Mesenchymal stem cell (in vitro differentiated cells and primary cell): Measurements from ENCODE around the gene KCNH1.
A peak's percentile ranks its signal among the peaks of the same experiment; 100 is the strongest.

ENCODE experiments used
- DNase-seq: peaks from one replicate; pipeline ENCODE4 v3.0.0-alpha.2; 2013
- H2AFZ ChIP-seq: one replicate; pipeline ENCODE4 v1.6.1; 2013; ENCODE audit warnings: low read depth, mild to moderate bottlenecking, control low read depth, inconsistent platforms, low read length, moderate library complexity
- H2AK5ac ChIP-seq: 2 replicates; pipeline ENCODE4 v1.6.1; 2013; ENCODE audit warnings: low read length, moderate library complexity, mild to moderate bottlenecking, inconsistent platforms; ENCODE audit not compliant: severe bottlenecking
- H2BK120ac ChIP-seq: one replicate; pipeline ENCODE4 v1.6.1; 2013; ENCODE audit warnings: low read depth, mild to moderate bottlenecking, inconsistent platforms, low read length, moderate library complexity
- H2BK12ac ChIP-seq, 2 experiments: one replicate each; pipeline ENCODE4 v1.6.1; 2013; ENCODE audit warnings: inconsistent platforms in 2 of 2, low read length in 2 of 2, mild to moderate bottlenecking in 2 of 2, moderate library complexity in 2 of 2, control low read depth in 1 of 2
- H2BK15ac ChIP-seq: one replicate; pipeline ENCODE4 v1.6.1; 2013; ENCODE audit warnings: mild to moderate bottlenecking, low read depth, inconsistent platforms; ENCODE audit not compliant: poor library complexity, severe bottlenecking
- H2BK5ac ChIP-seq: 2 replicates; pipeline ENCODE4 v1.6.1; 2013; ENCODE audit warnings: low read depth, mild to moderate bottlenecking, low read length, control low read depth, inconsistent platforms; ENCODE audit not compliant: poor library complexity, severe bottlenecking
- H3K14ac ChIP-seq, 2 experiments: one replicate each; pipeline ENCODE4 v1.6.1; 2013; ENCODE audit warnings: inconsistent platforms in 2 of 2, low read length in 2 of 2, control low read depth in 1 of 2, mild to moderate bottlenecking in 1 of 2, moderate library complexity in 1 of 2
- H3K18ac ChIP-seq, 2 experiments: one replicate each; pipeline ENCODE4 v1.6.1; 2013; ENCODE audit warnings: inconsistent platforms in 2 of 2, low read length in 2 of 2, control low read depth in 1 of 2, low read depth in 1 of 2, mild to moderate bottlenecking in 1 of 2
- H3K23ac ChIP-seq, 2 experiments: one replicate each; pipeline ENCODE4 v1.6.1; 2013; ENCODE audit warnings: inconsistent platforms in 2 of 2, low read length in 2 of 2, mild to moderate bottlenecking in 2 of 2, moderate library complexity in 2 of 2, control low read depth in 1 of 2
- H3K27ac ChIP-seq: 2 replicates; pipeline ENCODE4 v1.5.1; 2013; ENCODE audit warnings: mild to moderate bottlenecking, moderate library complexity, low read length, control low read depth, inconsistent platforms; ENCODE audit not compliant: poor library complexity, severe bottlenecking
- H3K27me3 ChIP-seq, 2 experiments: 2 replicates each; pipeline versions ENCODE4 v1.6.1 to v1.7.0; 2013; ENCODE audit warnings: low read length in 2 of 2, mild to moderate bottlenecking in 2 of 2, moderate library complexity in 2 of 2, control low read depth in 1 of 2, inconsistent platforms in 1 of 2; ENCODE audit not compliant: control insufficient read depth in 1 of 2, insufficient read depth in 1 of 2
- H3K36me3 ChIP-seq, 2 experiments: 2 replicates each; pipeline versions ENCODE4 v1.6.1 to v1.7.0; 2013; ENCODE audit warnings: low read length in 2 of 2, control low read depth in 1 of 2, inconsistent platforms in 1 of 2, low read depth in 1 of 2, mild to moderate bottlenecking in 1 of 2; ENCODE audit not compliant: insufficient read depth in 2 of 2, control insufficient read depth in 1 of 2
- H3K4ac ChIP-seq, 2 experiments: one replicate each; pipeline ENCODE4 v1.6.1; 2013; ENCODE audit warnings: inconsistent platforms in 2 of 2, low read length in 2 of 2, mild to moderate bottlenecking in 2 of 2, moderate library complexity in 2 of 2, control low read depth in 1 of 2, low read depth in 1 of 2
- H3K4me1 ChIP-seq: 2 replicates; pipeline ENCODE4 v1.6.1; 2013; ENCODE audit warnings: low read depth, low read length, control low read depth; ENCODE audit not compliant: control insufficient read depth, insufficient read depth
- H3K4me2 ChIP-seq: 2 replicates; pipeline ENCODE4 v1.6.1; 2013; ENCODE audit warnings: low read length, mild to moderate bottlenecking, inconsistent platforms; ENCODE audit not compliant: poor library complexity, severe bottlenecking
- H3K4me3 ChIP-seq, 2 experiments: 2 replicates each; pipeline versions ENCODE4 v1.5.1 to v1.7.0; 2013; ENCODE audit warnings: low read length in 2 of 2, mild to moderate bottlenecking in 2 of 2, control low read depth in 1 of 2, low read depth in 1 of 2; ENCODE audit not compliant: insufficient read depth in 1 of 2
- H3K79me1 ChIP-seq: replicated peaks from 2 replicates; pipeline ENCODE4 v1.6.1; 2013; ENCODE audit warnings: mild to moderate bottlenecking, control low read depth, low read length, inconsistent platforms; ENCODE audit not compliant: poor library complexity, severe bottlenecking
- H3K9ac ChIP-seq: 2 replicates; pipeline ENCODE4 v1.7.0; 2013; ENCODE audit warnings: mild to moderate bottlenecking, low read length, moderate library complexity
- H3K9me3 ChIP-seq: 2 replicates; pipeline ENCODE4 v1.7.0; 2013; ENCODE audit warnings: mild to moderate bottlenecking, low read length; ENCODE audit not compliant: control insufficient read depth
- H4K8ac ChIP-seq: one replicate; pipeline ENCODE4 v1.6.1; 2013; ENCODE audit warnings: inconsistent platforms, mild to moderate bottlenecking, low read length, moderate library complexity
- H4K91ac ChIP-seq: one replicate; pipeline ENCODE4 v1.6.1; 2013; ENCODE audit warnings: mild to moderate bottlenecking, low read length, inconsistent platforms
- WGBS: methylation state at CpG from one replicate; pipeline ENCODE4 v1.1.7; 2013; ENCODE audit warnings: mixed read lengths; 5-methylcytosine and 5-hydroxymethylcytosine counted together

KCNH1 gene

GRCh38 chr1:210657806-210658205 is 476.1 kb downstream of the KCNH1 start:
- Histone ChIP-seq H3K79me1 (no peaks in the 10 kb centered on the region), H2AFZ (no peak overlapping the region), H3K9ac (no peak overlapping the region), H3K18ac (no peak overlapping the region), H3K27me3 (no peaks in the 10 kb centered on the region), H2BK5ac (no peak overlapping the region), H3K4ac (no peak overlapping the region), H3K27ac (no peak overlapping the region), H3K4me2 (no peak overlapping the region), H2BK120ac (no peak overlapping the region), H4K8ac (no peak overlapping the region), H3K14ac (no peak overlapping the region), H4K91ac (no peak overlapping the region), H2BK12ac (no peak overlapping the region), H2AK5ac (no peak overlapping the region), H3K4me1 (peaks cover 8% of the 10 kb centered on the region), H3K9me3 (no peaks in the 10 kb centered on the region), H3K36me3 (no peaks in the 10 kb centered on the region), H2BK15ac (no peak overlapping the region), H3K4me3 (no peak overlapping the region), H3K23ac (no peak overlapping the region)
- DNase-seq = no peak
- 84% methylated on average over 6 of the region's 6 CpGs for WGBS

GRCh38 chr1:210655511-210655910 is 478.4 kb downstream of the KCNH1 start:
- no peak overlapping the region for H2BK5ac ChIP-seq
- peak overlapping the region; percentile 55 to 88 for H3K18ac ChIP-seq
- H2BK15ac ChIP-seq = peak overlapping the region; percentile 80
- H2BK12ac ChIP-seq = peak overlapping the region; percentile 34 to 67
- H4K91ac ChIP-seq = peak overlapping the region; percentile 56
- no peak overlapping the region for H3K4me2 ChIP-seq
- no peak overlapping the region for H3K4me3 ChIP-seq
- no peaks in the 10 kb centered on the region for H3K36me3 ChIP-seq
- peaks cover 8% of the 10 kb centered on the region for H3K4me1 ChIP-seq
- H3K9me3 ChIP-seq = no peaks in the 10 kb centered on the region
- H3K79me1 ChIP-seq = no peaks in the 10 kb centered on the region
- H3K14ac ChIP-seq = peak overlapping the region in 1 of 2 experiments; percentile 26
- peak overlapping the region; percentile 21 for H2BK120ac ChIP-seq
- no peak overlapping the region for H3K23ac ChIP-seq
- WGBS = 32% methylated on average over 7 of the region's 7 CpGs
- no peak overlapping the region for H3K9ac ChIP-seq
- no peak overlapping the region for H3K27ac ChIP-seq
- DNase-seq = peak; percentile 42
- no peaks in the 10 kb centered on the region for H3K27me3 ChIP-seq
- H2AFZ ChIP-seq = no peak overlapping the region
- no peak overlapping the region for H3K4ac ChIP-seq
- H4K8ac ChIP-seq = no peak overlapping the region
- H2AK5ac ChIP-seq = no peak overlapping the region

- Histone ChIP-seq H3K36me3 (no peaks in the 10 kb centered on the region), H3K79me1 (no peaks in the 10 kb centered on the region), H3K23ac (no peak overlapping the region), H2AFZ (no peak overlapping the region), H3K4ac (peak overlapping the region in 1 of 2 experiments; percentile 4), H4K91ac (peak overlapping the region; percentile 15), H2BK120ac (no peak overlapping the region), H4K8ac (peak overlapping the region; percentile 42), H3K9ac (no peak overlapping the region), H3K4me2 (no peak overlapping the region), H3K27ac (no peak overlapping the region), H3K4me1 (peaks cover 8% of the 10 kb centered on the region), H3K9me3 (no peaks in the 10 kb centered on the region), H2BK15ac (no peak overlapping the region), H2AK5ac (peak overlapping the region; percentile 16), H2BK12ac (peak overlapping the region in 1 of 2 experiments; percentile 55), H3K27me3 (no peaks in the 10 kb centered on the region), H3K18ac (peak overlapping the region in 1 of 2 experiments; percentile 14), H3K4me3 (no peak overlapping the region), H3K14ac (no peak overlapping the region), H2BK5ac (no peak overlapping the region)
- DNase-seq = peak; percentile 18
- WGBS = 79% methylated on average over 6 of the region's 7 CpGs
Observed at GRCh38 chr1:210654176-210654981, 479.6 kb downstream of the KCNH1 start.

GRCh38 chr1:210653771-210654170 is 480.2 kb downstream of the KCNH1 start:
- peak overlapping the region; percentile 15 for H4K91ac ChIP-seq
- no peaks in the 10 kb centered on the region for H3K27me3 ChIP-seq
- DNase-seq = no peak
- no peak overlapping the region for H3K14ac ChIP-seq
- H3K27ac ChIP-seq = no peak overlapping the region
- H2BK5ac ChIP-seq = no peak overlapping the region
- no peaks in the 10 kb centered on the region for H3K9me3 ChIP-seq
- peak overlapping the region; percentile 42 for H4K8ac ChIP-seq
- 54% methylated on average over 6 of the region's 6 CpGs for WGBS
- no peaks in the 10 kb centered on the region for H3K79me1 ChIP-seq
- H3K9ac ChIP-seq = no peak overlapping the region
- peak overlapping the region in 1 of 2 experiments; percentile 55 for H2BK12ac ChIP-seq
- H3K23ac ChIP-seq = no peak overlapping the region
- H3K18ac ChIP-seq = peak overlapping the region in 1 of 2 experiments; percentile 14
- H2AK5ac ChIP-seq = no peak overlapping the region
- H3K4ac ChIP-seq = no peak overlapping the region
- no peak overlapping the region for H2AFZ ChIP-seq
- no peak overlapping the region for H3K4me3 ChIP-seq
- H2BK120ac ChIP-seq = no peak overlapping the region
- H3K4me2 ChIP-seq = no peak overlapping the region
- no peaks in the 10 kb centered on the region for H3K36me3 ChIP-seq
- no peak overlapping the region for H2BK15ac ChIP-seq
- peaks cover 8% of the 10 kb centered on the region for H3K4me1 ChIP-seq
